GM23248 (cell line): Measurements from ENCODE around the gene EXD3.

Experiments
- EZH2 ChIP-seq: fragments of 200-600 bp; sonication (generic); IDR thresholded peaks from 2 replicates; pipeline ENCODE4 v1.6.1; 2018; ENCODE audit warnings: antibody characterized with exemption, mild to moderate bottlenecking; ENCODE audit not compliant: insufficient read depth, poor library complexity, severe bottlenecking
- EZH2phosphoT487 ChIP-seq: fragments of 200-600 bp; sonication (generic); IDR thresholded peaks from 2 replicates; pipeline ENCODE4 v1.6.1; 2018; ENCODE audit warnings: antibody characterized with exemption, moderate library complexity, mild to moderate bottlenecking, low read depth; ENCODE audit not compliant: insufficient read depth

DNA sequence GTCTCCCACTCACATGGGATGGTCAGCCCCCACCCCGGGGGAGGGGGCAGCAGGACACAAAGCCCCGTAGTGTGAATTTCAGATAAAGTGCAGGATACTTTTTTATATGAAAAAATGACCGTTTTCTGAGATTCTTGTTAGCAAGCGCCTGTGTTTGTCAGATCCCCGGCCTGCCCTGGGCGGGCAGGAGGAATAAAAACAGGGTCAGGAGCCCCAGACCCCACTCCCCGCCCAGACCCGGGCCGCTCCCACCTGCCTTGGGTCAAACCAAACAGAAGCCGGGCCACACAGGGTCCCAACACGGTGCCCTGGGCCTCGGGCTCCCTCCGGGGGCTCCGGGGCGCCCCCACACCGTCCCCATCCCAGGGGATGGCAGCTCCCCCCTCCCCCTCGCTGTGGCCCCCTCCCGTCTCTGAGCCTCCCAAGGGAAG lies 107.4 kb downstream of the EXD3 start:
- no peak for TF ChIP-seq EZH2
- TF ChIP-seq EZH2phosphoT487: no peak
